GM12892 (cell line): ENCODE results near the gene PTPN1.

Experiments used
- POLR2A ChIP-seq: IDR thresholded peaks from 2 replicates; pipeline ENCODE4 v1.6.1; 2011; ENCODE audit warnings: low read depth, low read length, control low read depth
- POLR2AphosphoS5 ChIP-seq: IDR thresholded peaks from 2 replicates; pipeline ENCODE4 v1.6.1; 2011; ENCODE audit warnings: low read depth, low read length, control low read depth
- TAF1 ChIP-seq: IDR thresholded peaks from 2 replicates; pipeline ENCODE4 v1.6.1; 2011; ENCODE audit warnings: low read depth, mild to moderate bottlenecking, control low read depth, low read length, borderline replicate concordance

DNA sequence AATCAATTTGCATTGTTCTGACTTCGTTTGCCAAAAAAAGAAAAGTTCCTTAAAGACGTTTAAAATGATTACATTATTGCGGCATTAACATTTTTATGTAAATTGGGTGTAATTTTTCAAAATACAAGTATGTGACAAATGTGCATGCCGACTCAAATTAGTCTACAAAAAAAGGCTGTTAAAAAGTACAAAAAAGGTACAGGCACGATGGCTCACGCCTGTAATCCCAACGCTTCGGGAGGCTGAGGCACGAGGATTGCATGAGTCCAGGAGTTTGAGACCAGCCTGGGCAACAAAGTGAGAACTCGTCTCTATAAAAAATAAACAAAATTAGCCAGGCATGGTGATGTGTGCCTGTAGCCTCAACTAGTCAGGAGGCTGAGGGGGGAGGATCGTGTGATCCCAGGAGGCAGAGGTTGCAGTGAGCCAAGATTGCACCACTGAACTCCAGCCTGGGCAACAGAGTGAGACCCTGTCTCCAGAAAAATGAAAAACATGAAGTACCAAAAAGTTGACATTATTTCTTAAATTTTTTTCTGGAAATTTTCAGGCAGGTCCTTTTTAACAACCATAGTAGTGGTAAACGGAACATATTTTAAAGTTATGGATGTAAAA is 90.2 kb downstream of the PTPN1 start:
- TF ChIP-seq POLR2A: no peak
- no peak for TF ChIP-seq TAF1
- TF ChIP-seq POLR2AphosphoS5: no peak
